ENCODE measurements around the gene E2F6. TPM values are rescaled to one million over a fixed set of nuclear protein-coding genes. Genes with fewer than 3 reads are reported as not detected.

E2F6 gene
- total and polyA plus RNA-seq, 2 of the 13 experiments (the other 11 are each of a cell fraction or from before 2014, with no cell fraction given): 27.3 to 36.0 TPM

GRCh38 chr2:11398750-11399437 is 67.1 kb downstream of the E2F6 start (continued):
- TF ChIP-seq, protein P1, sequence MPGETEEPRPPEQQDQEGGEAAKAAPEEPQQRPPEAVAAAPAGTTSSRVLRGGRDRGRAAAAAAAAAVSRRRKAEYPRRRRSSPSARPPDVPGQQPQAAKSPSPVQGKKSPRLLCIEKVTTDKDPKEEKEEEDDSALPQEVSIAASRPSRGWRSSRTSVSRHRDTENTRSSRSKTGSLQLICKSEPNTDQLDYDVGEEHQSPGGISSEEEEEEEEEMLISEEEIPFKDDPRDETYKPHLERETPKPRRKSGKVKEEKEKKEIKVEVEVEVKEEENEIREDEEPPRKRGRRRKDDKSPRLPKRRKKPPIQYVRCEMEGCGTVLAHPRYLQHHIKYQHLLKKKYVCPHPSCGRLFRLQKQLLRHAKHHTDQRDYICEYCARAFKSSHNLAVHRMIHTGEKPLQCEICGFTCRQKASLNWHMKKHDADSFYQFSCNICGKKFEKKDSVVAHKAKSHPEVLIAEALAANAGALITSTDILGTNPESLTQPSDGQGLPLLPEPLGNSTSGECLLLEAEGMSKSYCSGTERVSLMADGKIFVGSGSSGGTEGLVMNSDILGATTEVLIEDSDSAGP (CRISPR knock-in tag; IDR thresholded peaks at IDR 0.05; ENCODE audit: borderline replicate concordance): 0 out of 2 replicates have a peak, but pooled peaks have one; percentile 19

DNA sequence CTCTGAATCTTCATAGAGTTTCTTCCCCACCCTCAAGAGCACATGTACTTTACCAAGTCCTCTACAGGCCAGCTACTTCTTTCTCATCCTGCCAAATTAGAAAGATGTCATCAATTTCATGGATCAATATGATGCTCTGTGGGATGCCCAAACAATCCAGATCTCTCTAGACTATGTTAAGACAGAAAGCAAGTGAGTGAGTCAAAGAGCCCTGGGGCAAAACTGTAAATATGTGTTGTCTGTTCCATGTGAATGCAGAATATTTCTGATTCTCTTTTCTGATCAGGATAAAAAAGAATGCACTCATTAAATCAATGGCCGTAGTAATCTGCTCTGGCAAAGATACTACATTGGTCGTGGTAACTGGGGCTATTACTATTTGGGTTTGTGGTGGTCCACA is 68.4 kb downstream of the E2F6 start:
- POLR2A ChIA-PET: interaction anchor here (0.6 to 2.6 kb wide), 4 partner anchors 7 to 40 kb away, joined by 3 to 8 read pairs (median 3); no protein-coding TSS in a partner anchor
- intact Hi-C loops (cut with micrococcal nuclease; ENCODE audit: unreplicated experiment): no loop called here

More for the DNA sequence above, 68.4 kb downstream of the E2F6 start:
- no peak overlapping the region for H3K27ac ChIP-seq (ENCODE audit: extremely low read length, insufficient read depth, low read length)
- TF ChIP-seq ZNF564 (CRISPR knock-in tag; IDR thresholded peaks at IDR 0.05): no peak
- no peak for TF ChIP-seq ZNF180 (CRISPR knock-in tag; IDR thresholded peaks at IDR 0.05; ENCODE audit: borderline replicate concordance, low read depth)
- no peak for TF ChIP-seq ZNF549 (CRISPR knock-in tag; IDR thresholded peaks at IDR 0.05)
- TF ChIP-seq ZNF891 (CRISPR knock-in tag; IDR thresholded peaks at IDR 0.05): no peak
- TF ChIP-seq ZNF547 (CRISPR knock-in tag; IDR thresholded peaks at IDR 0.05): no peak
- TF ChIP-seq ATAD3A (CRISPR knock-in tag; IDR thresholded peaks at IDR 0.05): no peak
- TF ChIP-seq ZBTB14 (CRISPR knock-in tag; IDR thresholded peaks at IDR 0.05): no peak
- TF ChIP-seq, protein P2, sequence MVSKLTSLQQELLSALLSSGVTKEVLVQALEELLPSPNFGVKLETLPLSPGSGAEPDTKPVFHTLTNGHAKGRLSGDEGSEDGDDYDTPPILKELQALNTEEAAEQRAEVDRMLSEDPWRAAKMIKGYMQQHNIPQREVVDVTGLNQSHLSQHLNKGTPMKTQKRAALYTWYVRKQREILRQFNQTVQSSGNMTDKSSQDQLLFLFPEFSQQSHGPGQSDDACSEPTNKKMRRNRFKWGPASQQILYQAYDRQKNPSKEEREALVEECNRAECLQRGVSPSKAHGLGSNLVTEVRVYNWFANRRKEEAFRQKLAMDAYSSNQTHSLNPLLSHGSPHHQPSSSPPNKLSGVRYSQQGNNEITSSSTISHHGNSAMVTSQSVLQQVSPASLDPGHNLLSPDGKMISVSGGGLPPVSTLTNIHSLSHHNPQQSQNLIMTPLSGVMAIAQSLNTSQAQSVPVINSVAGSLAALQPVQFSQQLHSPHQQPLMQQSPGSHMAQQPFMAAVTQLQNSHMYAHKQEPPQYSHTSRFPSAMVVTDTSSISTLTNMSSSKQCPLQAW (CRISPR knock-in tag; IDR thresholded peaks at IDR 0.05): no peak
- in situ Hi-C loops (cut with HindIII; ENCODE audit: extremely low pct_ligation_motif_present, low pct_unique_long_range_greater_than_20kb): no loop called here
- no peaks in the 10 kb centered on the region for H3K79me2 ChIP-seq (ENCODE audit: insufficient read depth, low read length)
- CTCF ChIA-PET (ENCODE audit: low intra/inter-chr PET ratio, low total read pairs): no interaction called here
- no peak overlapping the region for H3K9ac ChIP-seq (ENCODE audit: insufficient read depth, low read depth, low read length)
- 91% methylated on average over 2 of the region's 2 CpGs for WGBS (ENCODE audit: low lambda C conversion rate)
- FAIRE-seq: no peak
- no peaks in the 10 kb centered on the region for H4K20me1 ChIP-seq (ENCODE audit: insufficient read depth, low read length)
- H3K27me3 ChIP-seq (ENCODE audit: control insufficient read depth in 1 of 2, insufficient read depth in 2 of 2, low read length in 2 of 2): peaks cover 3 to 4% of the 10 kb centered on the region in 2 experiments; a peak in 2 of 5 replicates
- H2AFZ ChIP-seq (ENCODE audit: low read length): no peak overlapping the region
- no peaks in the 10 kb centered on the region for H3K36me3 ChIP-seq (replicated peaks in 1 of 2; ENCODE audit: control insufficient read depth in 1 of 2, insufficient read depth in 2 of 2, low read length in 2 of 2)
- H3K4me3 ChIP-seq (replicated peaks in 1 of 3; ENCODE audit: insufficient read depth in 1 of 3, low read depth in 2 of 3, low read length in 3 of 3): no peak overlapping the region
- no TSS peak for BruUV-seq (replicated peaks)
- no peak overlapping the region for H3K4me2 ChIP-seq (ENCODE audit: low read depth, low read length)
- H3K9me3 ChIP-seq (ENCODE audit: low read length): no peaks in the 10 kb centered on the region
- H3K4me1 ChIP-seq (ENCODE audit: insufficient read depth, low read length): peaks cover 36% of the 10 kb centered on the region
- DNase-seq (ENCODE audit: low spot score): no peak
- no peak for ATAC-seq

All from HepG2 (cell line).